OCI-LY7 (cell line): ENCODE results near the gene MNAT1. TPM values are rescaled to one million over a fixed set of nuclear protein-coding genes. Genes with fewer than 3 reads are reported as not detected.

Experiments used
- BruUV-seq: library from RNA; stranded (reverse); fragments of 400-500 nt; replicated peaks from 2 replicates; lab custom pipeline; 2021; lab: Mats Ljungman, UMichigan
- CTCF ChIA-PET: fragments of 300-600 bp; sonication (Branson Sonifier 250); formaldehyde crosslinking; loops from one replicate; lab custom pipeline; 2022; ENCODE audit warnings: antibody characterized with exemption; ENCODE audit not compliant: unreplicated experiment; lab: Charles Lee
- POLR2A ChIA-PET: fragments of 300-600 bp; sonication (Branson Sonifier 250); formaldehyde crosslinking; loops from one replicate; lab custom pipeline; 2022; ENCODE audit warnings: antibody characterized with exemption; lab: Charles Lee
- DNase-seq: peaks from one replicate; pipeline ENCODE4 v3.0.0-alpha.2; 2015; ENCODE audit warnings: low spot score
- H2AFZ ChIP-seq: fragments of 200-600 bp; sonication (generic), shearing (Covaris generic); 2 replicates; pipeline ENCODE4 v1.6.1; 2014; ENCODE audit warnings: mild to moderate bottlenecking, antibody characterized with exemption, low read length, moderate library complexity
- H3K27ac ChIP-seq: fragments of 200-600 bp; sonication (generic); 2 replicates; pipeline ENCODE4 v1.5.1; 2014; ENCODE audit warnings: mixed run types, low read depth, mild to moderate bottlenecking, moderate library complexity, low read length, inconsistent platforms; ENCODE audit not compliant: poor library complexity, severe bottlenecking
- H3K36me3 ChIP-seq: fragments of 200-600 bp; sonication (generic); 2 replicates; pipeline ENCODE4 v1.6.1; 2014; ENCODE audit warnings: mild to moderate bottlenecking, antibody characterized with exemption, low read length, moderate library complexity, mixed read lengths; ENCODE audit not compliant: insufficient read depth
- H3K4me1 ChIP-seq: fragments of 200-600 bp; sonication (generic); 2 replicates; pipeline ENCODE4 v1.5.1; 2014; ENCODE audit warnings: mild to moderate bottlenecking, low read length; ENCODE audit not compliant: insufficient read depth, poor library complexity, severe bottlenecking
- H3K4me2 ChIP-seq: fragments of 200-600 bp; sonication (generic); 2 replicates; pipeline ENCODE4 v1.6.1; 2014; ENCODE audit warnings: mild to moderate bottlenecking, low read length
- H3K4me3 ChIP-seq: fragments of 200-600 bp; sonication (generic); 2 replicates; pipeline ENCODE4 v1.5.1; 2014; ENCODE audit warnings: mild to moderate bottlenecking, low read depth, low read length; ENCODE audit not compliant: poor library complexity, severe bottlenecking
- H3K79me2 ChIP-seq: fragments of 200-600 bp; sonication (generic); 2 replicates; pipeline ENCODE4 v1.6.1; 2016; ENCODE audit warnings: low read depth, mild to moderate bottlenecking, low read length, moderate library complexity, mixed read lengths; ENCODE audit not compliant: insufficient read depth
- H3K9me2 ChIP-seq: fragments of 200-600 bp; sonication (generic); 2 replicates; pipeline ENCODE4 v1.6.1; 2016; ENCODE audit warnings: mild to moderate bottlenecking, low read length, mixed read lengths; ENCODE audit not compliant: insufficient read depth
- H3K9me3 ChIP-seq: fragments of 200-600 bp; sonication (generic); 2 replicates; pipeline ENCODE4 v1.6.1; 2014; ENCODE audit warnings: mild to moderate bottlenecking, mixed run types, low read length, mixed read lengths
- H4K20me1 ChIP-seq: fragments of 200-600 bp; sonication (generic); 2 replicates; pipeline ENCODE4 v1.6.1; 2014; ENCODE audit warnings: mild to moderate bottlenecking, antibody characterized with exemption, low read length, moderate library complexity, mixed read lengths; ENCODE audit not compliant: insufficient read depth
- EZH2phosphoT487 ChIP-seq: fragments of 200-600 bp; sonication (generic); IDR thresholded peaks from 2 replicates; pipeline ENCODE4 v1.6.1; 2018; ENCODE audit warnings: low read depth, borderline replicate concordance, mild to moderate bottlenecking, mixed run types, antibody characterized with exemption, low read length, moderate library complexity, mixed read lengths
- intact Hi-C: fragments of 100-400 bp; cut with micrococcal nuclease; formaldehyde crosslinking; loops from one replicate; pipeline ENCODE4 v1.10.0; 2022; ENCODE audit not compliant: unreplicated experiment
- total RNA-seq, 2 experiments: library from RNA; depleted of rRNA in 1 of 2; stranded (reverse); fragments of >200 nt in 1 of 2; shearing (Covaris generic) in 1 of 2; gene quantifications; 2 replicates each; pipeline ENCODE4 v1.2.3, GENCODE V29; 2014 to 2022
- TF ChIP-seq, protein P1 (sequence below): fragments of 200-600 bp; sonication (generic); conservative IDR thresholded peaks from 2 replicates; pipeline ENCODE4 v1.5.1; 2014; ENCODE audit warnings: mild to moderate bottlenecking, antibody characterized with exemption, low read length, moderate library complexity, mixed read lengths

The MNAT1 gene
- total RNA-seq, 2 experiments from 2014 or later, result 58.5 to 60.9 TPM

DNA sequence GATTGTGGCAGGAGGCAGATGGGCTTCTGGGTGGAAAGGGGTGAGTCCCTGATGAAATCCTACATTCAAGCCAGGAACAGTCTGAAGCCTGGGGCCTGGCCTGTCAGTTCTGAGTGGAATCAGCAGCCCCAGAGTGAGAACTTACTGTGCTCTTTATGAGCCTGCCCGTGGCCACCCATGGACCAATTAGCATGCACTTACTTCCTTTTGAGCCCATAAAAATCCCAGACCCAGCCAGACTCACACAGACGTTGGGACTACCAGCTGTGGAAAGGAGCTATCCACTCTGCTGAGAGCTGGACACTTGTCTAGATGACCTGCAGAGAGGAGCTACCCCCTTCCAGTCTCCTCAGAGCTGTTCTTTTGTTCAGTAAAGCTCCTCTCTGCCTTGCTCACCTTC lies 104.5 kb downstream of the MNAT1 start:
- no TSS peak for BruUV-seq
- ChIA-PET CTCF (no interaction called here), POLR2A (interaction anchor here (0.6 kb wide), 2 partner anchors 58 to 1124 kb away, joined by 3 read pairs; no protein-coding TSS in a partner anchor)
- Histone ChIP-seq H3K36me3 (peaks cover 47% of the 10 kb centered on the region), H3K4me3 (no peak overlapping the region), H3K4me2 (no peak overlapping the region), H3K9me2 (no peaks in the 10 kb centered on the region), H4K20me1 (no peaks in the 10 kb centered on the region), H3K9me3 (no peaks in the 10 kb centered on the region), H3K79me2 (no peaks in the 10 kb centered on the region), H2AFZ (no peak overlapping the region), H3K27ac (no peak overlapping the region), H3K4me1 (no peaks in the 10 kb centered on the region)
- intact Hi-C loops, result no loop called here
- TF ChIP-seq, protein P1, sequence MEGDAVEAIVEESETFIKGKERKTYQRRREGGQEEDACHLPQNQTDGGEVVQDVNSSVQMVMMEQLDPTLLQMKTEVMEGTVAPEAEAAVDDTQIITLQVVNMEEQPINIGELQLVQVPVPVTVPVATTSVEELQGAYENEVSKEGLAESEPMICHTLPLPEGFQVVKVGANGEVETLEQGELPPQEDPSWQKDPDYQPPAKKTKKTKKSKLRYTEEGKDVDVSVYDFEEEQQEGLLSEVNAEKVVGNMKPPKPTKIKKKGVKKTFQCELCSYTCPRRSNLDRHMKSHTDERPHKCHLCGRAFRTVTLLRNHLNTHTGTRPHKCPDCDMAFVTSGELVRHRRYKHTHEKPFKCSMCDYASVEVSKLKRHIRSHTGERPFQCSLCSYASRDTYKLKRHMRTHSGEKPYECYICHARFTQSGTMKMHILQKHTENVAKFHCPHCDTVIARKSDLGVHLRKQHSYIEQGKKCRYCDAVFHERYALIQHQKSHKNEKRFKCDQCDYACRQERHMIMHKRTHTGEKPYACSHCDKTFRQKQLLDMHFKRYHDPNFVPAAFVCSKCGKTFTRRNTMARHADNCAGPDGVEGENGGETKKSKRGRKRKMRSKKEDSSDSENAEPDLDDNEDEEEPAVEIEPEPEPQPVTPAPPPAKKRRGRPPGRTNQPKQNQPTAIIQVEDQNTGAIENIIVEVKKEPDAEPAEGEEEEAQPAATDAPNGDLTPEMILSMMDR, result no peak
- no peak for TF ChIP-seq EZH2phosphoT487
- no peak for DNase-seq

DNA sequence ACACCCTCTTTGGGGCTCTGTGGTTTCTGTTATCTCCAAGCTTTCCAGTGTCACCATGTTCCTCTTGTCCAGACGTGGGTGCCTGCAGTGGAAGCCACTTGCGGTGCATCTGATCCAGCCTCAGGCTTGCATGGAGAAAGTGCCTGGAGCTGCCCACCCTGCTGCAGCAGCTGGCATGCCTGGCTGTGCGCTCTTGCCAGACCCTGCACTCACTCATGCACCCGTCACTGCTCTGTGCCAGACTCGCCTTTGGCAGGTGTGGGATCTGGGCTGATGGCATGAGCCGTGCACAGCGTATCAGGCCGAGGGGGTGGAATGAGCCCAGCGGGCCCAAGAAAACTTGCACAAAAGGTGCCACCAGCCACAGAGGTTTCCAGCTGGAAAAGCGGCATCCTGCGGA lies 105.1 kb downstream of the MNAT1 start:
- Histone ChIP-seq H3K79me2 (peaks cover 5% of the 10 kb centered on the region; the same call in 1 of the 2 replicates), H4K20me1 (no peaks in the 10 kb centered on the region), H2AFZ (no peak overlapping the region), H3K36me3 (peaks cover 47% of the 10 kb centered on the region), H3K27ac (no peak overlapping the region), H3K4me3 (no peak overlapping the region), H3K4me2 (no peak overlapping the region), H3K9me3 (no peaks in the 10 kb centered on the region), H3K9me2 (no peaks in the 10 kb centered on the region), H3K4me1 (peaks cover 6% of the 10 kb centered on the region)
- TF ChIP-seq, protein P1, result no peak
- TF ChIP-seq EZH2phosphoT487, result no peak
- DNase-seq, result no peak
- ChIA-PET CTCF (no interaction called here), POLR2A (interaction anchor here (0.8 kb wide), 1 partner anchor 16 kb away, joined by 4 read pairs; no protein-coding TSS in a partner anchor)
- BruUV-seq, result no TSS peak
- intact Hi-C loops, result no loop called here

DNA sequence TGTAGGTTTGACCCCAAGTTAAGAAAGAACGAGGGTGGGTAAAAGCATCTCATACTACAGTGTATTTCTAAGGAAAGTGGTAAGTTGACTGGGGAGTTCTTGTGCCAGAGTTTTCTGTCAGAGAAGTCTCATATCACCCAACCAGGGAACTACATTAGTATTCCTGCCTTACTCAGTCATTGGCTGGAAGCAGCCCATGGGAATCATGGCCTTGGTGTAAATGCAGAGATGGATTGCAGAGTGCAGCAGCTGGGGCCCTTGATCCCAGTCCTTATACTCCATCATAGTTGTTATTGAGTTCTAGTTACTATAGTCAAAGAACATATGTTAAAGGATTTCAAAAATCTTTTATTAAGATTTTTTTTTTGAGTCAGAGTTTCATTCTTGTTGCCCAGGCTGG lies 105.8 kb downstream of the MNAT1 start:
- Histone ChIP-seq H3K9me2 (no peaks in the 10 kb centered on the region), H3K79me2 (peaks cover 10% of the 10 kb centered on the region; the same call in 1 of the 2 replicates), H3K4me3 (no peak overlapping the region), H2AFZ (no peak overlapping the region), H3K4me1 (peaks cover 12% of the 10 kb centered on the region), H3K36me3 (peaks cover 47% of the 10 kb centered on the region), H3K27ac (no peak overlapping the region), H3K4me2 (no peak overlapping the region), H4K20me1 (no peaks in the 10 kb centered on the region), H3K9me3 (no peaks in the 10 kb centered on the region)
- BruUV-seq, result no TSS peak
- no peak for DNase-seq
- CTCF ChIA-PET, result no interaction called here
- intact Hi-C loops, result no loop called here
- POLR2A ChIA-PET, result interaction anchor here (0.8 kb wide), 1 partner anchor 16 kb away, joined by 4 read pairs; no protein-coding TSS in a partner anchor
- TF ChIP-seq EZH2phosphoT487, result no peak
- TF ChIP-seq, protein P1, result no peak
